GM12873 (cell line): ENCODE data around the gene GPR151.

ENCODE experiments used
- TF ChIP-seq, protein P1 (sequence below): IDR thresholded peaks from 2 replicates; pipeline ENCODE4 v1.5.1; 2012; ENCODE audit warnings: low read depth, mild to moderate bottlenecking, moderate library complexity, low read length, control low read depth; ENCODE audit not compliant: insufficient read depth; ENCODE audit errors: missing control alignments

Gene GPR151

DNA sequence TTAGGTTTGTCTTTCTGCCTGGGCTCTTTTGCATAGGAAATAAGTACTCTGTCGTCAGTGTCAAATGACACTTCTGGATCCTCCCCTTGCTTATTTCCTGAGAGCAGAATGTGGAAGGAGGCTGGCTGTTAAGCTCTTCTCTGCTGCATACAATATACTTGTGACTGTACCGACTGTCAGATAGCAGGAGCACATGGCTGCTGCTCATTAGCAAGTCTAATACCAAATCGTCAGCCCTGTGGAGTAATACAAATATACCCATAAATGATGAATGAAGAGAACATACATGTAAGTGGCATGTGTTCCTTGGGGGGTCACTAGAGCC lies at the start of gene GPR151:
Gene GPR151, minus strand, starts transcription at position 40 of the 325 bp plus-strand sequence. CDS start 77 bp downstream, outside the sequence.
- TF ChIP-seq, protein P1, sequence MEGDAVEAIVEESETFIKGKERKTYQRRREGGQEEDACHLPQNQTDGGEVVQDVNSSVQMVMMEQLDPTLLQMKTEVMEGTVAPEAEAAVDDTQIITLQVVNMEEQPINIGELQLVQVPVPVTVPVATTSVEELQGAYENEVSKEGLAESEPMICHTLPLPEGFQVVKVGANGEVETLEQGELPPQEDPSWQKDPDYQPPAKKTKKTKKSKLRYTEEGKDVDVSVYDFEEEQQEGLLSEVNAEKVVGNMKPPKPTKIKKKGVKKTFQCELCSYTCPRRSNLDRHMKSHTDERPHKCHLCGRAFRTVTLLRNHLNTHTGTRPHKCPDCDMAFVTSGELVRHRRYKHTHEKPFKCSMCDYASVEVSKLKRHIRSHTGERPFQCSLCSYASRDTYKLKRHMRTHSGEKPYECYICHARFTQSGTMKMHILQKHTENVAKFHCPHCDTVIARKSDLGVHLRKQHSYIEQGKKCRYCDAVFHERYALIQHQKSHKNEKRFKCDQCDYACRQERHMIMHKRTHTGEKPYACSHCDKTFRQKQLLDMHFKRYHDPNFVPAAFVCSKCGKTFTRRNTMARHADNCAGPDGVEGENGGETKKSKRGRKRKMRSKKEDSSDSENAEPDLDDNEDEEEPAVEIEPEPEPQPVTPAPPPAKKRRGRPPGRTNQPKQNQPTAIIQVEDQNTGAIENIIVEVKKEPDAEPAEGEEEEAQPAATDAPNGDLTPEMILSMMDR = no peak

GRCh38 chr5:146564007-146564762 lies 48.2 kb upstream of the GPR151 start:
- TF ChIP-seq, protein P1 = no peak

DNA sequence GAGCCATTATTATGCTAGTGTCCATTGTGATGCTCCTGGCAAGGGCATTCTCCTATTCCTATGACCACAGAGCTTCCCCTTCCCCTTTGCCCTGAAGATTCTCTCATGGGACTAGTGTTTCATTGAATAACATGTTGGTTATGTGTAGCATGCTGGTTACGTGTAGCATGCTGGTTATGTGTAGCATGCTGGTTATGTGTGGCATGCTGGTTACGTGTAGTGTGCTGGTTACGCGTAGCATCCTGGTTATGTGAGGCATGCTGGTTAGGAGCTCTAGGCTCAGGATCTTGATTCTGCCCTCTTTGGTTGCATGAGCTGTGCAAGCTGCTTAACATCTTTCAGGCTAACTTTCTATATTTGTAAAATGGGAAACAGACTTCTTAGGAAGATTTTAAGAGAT lies 46.5 kb upstream of the GPR151 start:
- TF ChIP-seq, protein P1 = no peak

DNA sequence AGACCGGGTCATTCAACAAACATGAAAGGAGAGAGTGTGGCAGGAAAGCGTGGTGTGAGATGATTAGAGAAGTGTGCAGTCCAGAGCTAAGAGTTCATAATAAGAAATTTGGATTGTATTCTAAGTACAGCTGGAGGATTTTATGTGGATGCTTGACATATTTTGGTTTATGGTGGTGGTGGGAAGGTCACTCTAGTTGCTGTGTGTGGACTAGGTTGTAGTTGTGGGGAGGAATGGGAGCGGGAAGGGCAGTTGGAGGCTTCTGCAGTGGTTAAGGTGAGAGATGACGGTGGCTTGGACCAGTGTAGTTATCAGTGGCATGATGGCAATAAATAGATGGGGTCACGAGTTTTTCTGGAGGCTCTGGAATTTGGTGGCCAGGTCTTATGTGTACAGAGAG lies 45.7 kb upstream of the GPR151 start:
- TF ChIP-seq, protein P1 = no peak

GRCh38 chr5:146560205-146560812 lies 44.3 kb upstream of the GPR151 start:
- TF ChIP-seq, protein P1 = no peak

- TF ChIP-seq, protein P1 = peak; percentile 35
These were observed 40.9 kb upstream of the GPR151 start for GRCh38 chr5:146556884-146557283.

GRCh38 chr5:146553446-146553845 lies 37.5 kb upstream of the GPR151 start:
- TF ChIP-seq, protein P1 = no peak
